ENCODE data around the gene WDR54. TPM values are rescaled to one million over a fixed set of nuclear protein-coding genes. Genes with fewer than 3 reads are reported as not detected.

The WDR54 gene
- polyA plus RNA-seq, 2 of the 4 experiments (the other 2 are of a cell fraction) = 47.4 to 62.5 TPM

GRCh38 chr2:74457549-74458131 lies 36.1 kb downstream of the WDR54 start (continued):
- TF ChIP-seq EP300 (IDR thresholded peaks at IDR 0.05) = no peak
- TF ChIP-seq RARB (CRISPR knock-in tag; IDR thresholded peaks at IDR 0.05) = no peak
- no peak for TF ChIP-seq USF2 (IDR thresholded peaks at IDR 0.05)
- TF ChIP-seq CBX2 (IDR thresholded peaks at IDR 0.05; ENCODE audit: borderline replicate concordance, low read depth) = no peak
- TF ChIP-seq ELK1 (IDR thresholded peaks at IDR 0.05; ENCODE audit: low read depth, low read length) = no peak
- no peak for TF ChIP-seq SMC3 (IDR thresholded peaks at IDR 0.05)
- TF ChIP-seq PHF8 (IDR thresholded peaks at IDR 0.05; ENCODE audit: borderline replicate concordance, low read depth) = peak; percentile 83
- TF ChIP-seq JUNB (IDR thresholded peaks at IDR 0.05) = no peak
- TF ChIP-seq EHF (CRISPR knock-in tag; IDR thresholded peaks at IDR 0.05) = no peak
- TF ChIP-seq BHLHE40 (IDR thresholded peaks at IDR 0.05; ENCODE audit: low read depth, low read length) = no peak
- 0 out of 2 replicates have a peak, but pooled peaks have one; percentile 44 for TF ChIP-seq TFCP2L1 (CRISPR knock-in tag; IDR thresholded peaks at IDR 0.05)
- TF ChIP-seq CBX8 (IDR thresholded peaks at IDR 0.05) = no peak
- TF ChIP-seq ATOH8 (CRISPR knock-in tag; IDR thresholded peaks at IDR 0.05; ENCODE audit: low read depth) = no peak

- H3K4me1 ChIP-seq = peaks cover 25% of the 10 kb centered on the region
- peak within 1 kb of the TSS; percentile 85 for H3K4me2 ChIP-seq
- DNase-seq (ENCODE audit: low read depth in 1 of 2, low spot score in 1 of 2) = peak; percentile 99 to 100
- H3K27ac ChIP-seq = peak within 1 kb of the TSS; percentile 87 to 92
- peak; percentile 98 for FAIRE-seq
- H3K9me3 ChIP-seq = no peaks in the 10 kb centered on the region
- peak within 1 kb of the TSS; percentile 70 for H3K4me3 ChIP-seq
- ChIA-PET POLR2A (interaction anchor here (0.6 to 3.3 kb wide), 13 partner anchors 10 to 721 kb away, joined by 3 to 37 read pairs (median 6); partner anchors contain the start of genes AUP1, C2orf81, CCDC142 and HTRA2), CTCF (interaction anchor here (1.3 to 2.3 kb wide), 4 partner anchors 18 to 129 kb away, joined by 5 to 8 read pairs (median 6); partner anchors contain the start of genes CCDC142 and TTC31)
- ATAC-seq = peak; percentile 80 to 92
- 5% methylated on average over 38 of the region's 38 CpGs for WGBS (ENCODE audit: missing lambda C conversion rate)
- TF ChIP-seq MAFK (IDR thresholded peaks at IDR 0.05; ENCODE audit: partially characterized antibody) = no peak
- TF ChIP-seq RARB (CRISPR knock-in tag; IDR thresholded peaks at IDR 0.05) = no peak
- TF ChIP-seq TP53 (CRISPR knock-in tag; IDR thresholded peaks at IDR 0.05) = peak; percentile 94
- TF ChIP-seq USF2 (IDR thresholded peaks at IDR 0.05) = no peak
- TF ChIP-seq RFX5 (IDR thresholded peaks at IDR 0.05) = peak; percentile 81
- TF ChIP-seq CHD2 (IDR thresholded peaks at IDR 0.05; ENCODE audit: low read length, partially characterized antibody) = peak; percentile 16
- no peak for TF ChIP-seq SREBF2 (IDR thresholded peaks at IDR 0.05)
- peak; percentile 76; the same call in 1 of the 2 replicates for TF ChIP-seq HOXB13 (CRISPR knock-in tag; IDR thresholded peaks at IDR 0.05; ENCODE audit: low read depth)
- no peak for TF ChIP-seq KDM1A (IDR thresholded peaks at IDR 0.05; ENCODE audit: low read depth)
- TF ChIP-seq KDM5A (IDR thresholded peaks at IDR 0.05) = peak; percentile 90
- peak; percentile 31 to 33; a peak in 2 of 5 replicates for TF ChIP-seq JUN (IDR thresholded peaks at IDR 0.05)
- TF ChIP-seq CHD4 (IDR thresholded peaks at IDR 0.05; ENCODE audit: borderline replicate concordance) = no peak
- no peak for TF ChIP-seq ZFP36 (IDR thresholded peaks at IDR 0.05; ENCODE audit: borderline replicate concordance, partially characterized antibody)
- peak; percentile 94 for TF ChIP-seq HOXB5 (CRISPR knock-in tag; IDR thresholded peaks at IDR 0.05)
- no peak for TF ChIP-seq NFE2L2 (conservative IDR thresholded peaks at IDR 0.05; ENCODE audit: low read length)
- TF ChIP-seq REST (IDR thresholded peaks at IDR 0.05) = no peak
- TF ChIP-seq MAX (IDR thresholded peaks at IDR 0.05) = no peak; the same call in 1 of the 2 replicates
- TF ChIP-seq SMC3 (IDR thresholded peaks at IDR 0.05) = no peak
- TF ChIP-seq POLR2A (IDR thresholded peaks at IDR 0.05; ENCODE audit: low read length) = peak; percentile 49
- TF ChIP-seq EHF (CRISPR knock-in tag; IDR thresholded peaks at IDR 0.05) = 0 out of 2 replicates have a peak, but pooled peaks have one; percentile 71
- no peak for TF ChIP-seq NR3C1 (IDR thresholded peaks at IDR 0.05)
- peak; percentile 88 for TF ChIP-seq FOXS1 (CRISPR knock-in tag; IDR thresholded peaks at IDR 0.05)
- peak; percentile 23; the same call in 1 of the 2 replicates for TF ChIP-seq GATA3 (IDR thresholded peaks at IDR 0.05; ENCODE audit: borderline replicate concordance)
Measured at GRCh38 chr2:74458132-74458937, 36.8 kb downstream of the WDR54 start, which contains the start of gene WBP1. WBP1 (plus strand) TSS chr2:74458438; CDS start chr2:74458603, 165 bp downstream.

Measured in A549 (cell line).